ENCODE results near the gene ZNF208. TPM values are rescaled to one million over a fixed set of nuclear protein-coding genes. Genes with fewer than 3 reads are reported as not detected.
"Not testable (repeated sequence)": the region's sequence is repeated elsewhere in the genome, so short reads cannot be mapped to it uniquely, and the experiment has no call there.

ZNF208 gene
- 0.79 and 1.3 TPM in 2 replicates for total RNA-seq

DNA sequence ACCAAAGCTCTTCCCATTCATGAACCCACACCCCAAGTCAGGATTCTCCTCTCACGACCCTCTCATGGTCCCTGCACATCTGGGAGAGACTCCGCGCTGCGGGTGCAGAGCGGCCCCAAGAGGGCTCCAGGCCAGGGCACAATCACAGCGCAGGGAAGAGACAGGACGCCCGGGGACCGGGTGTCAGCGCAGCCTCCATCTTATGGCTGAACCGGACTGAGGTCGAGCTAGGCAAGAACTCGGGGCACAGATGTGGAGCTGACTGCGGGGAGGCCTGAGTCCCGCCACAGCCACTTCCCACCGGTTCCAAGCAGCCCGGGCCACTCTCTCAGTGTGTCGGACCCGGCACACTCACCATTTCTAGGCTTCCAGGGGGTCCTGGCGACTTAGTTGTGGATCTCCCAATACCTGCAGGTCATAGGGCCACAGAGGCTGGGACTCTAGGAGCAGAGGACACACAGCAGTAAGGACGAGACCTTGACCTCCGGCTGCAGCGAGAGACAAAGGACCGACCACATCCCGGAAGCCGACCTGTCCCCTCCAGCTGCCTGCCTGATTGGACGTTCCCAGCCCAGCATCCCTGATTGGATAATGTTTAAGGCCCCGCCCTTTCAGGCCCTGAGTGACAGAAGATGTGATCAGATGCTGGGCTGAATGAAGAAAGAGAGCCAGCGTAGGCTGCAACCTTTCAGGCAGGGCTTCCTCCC, at the start of gene ZNF208:
Gene ZNF208, minus strand, starts transcription at position 507 of the 707 bp plus-strand sequence. Its CDS starts 149 bp downstream, at position 358.
- H3K27me3 ChIP-seq (ENCODE audit: control insufficient read depth, insufficient read depth, low read length); H3K36me3 ChIP-seq (ENCODE audit: control insufficient read depth, insufficient read depth, low read length); H3K4me3 ChIP-seq (ENCODE audit: low read depth, low read length); DNase-seq (ENCODE audit: low read depth); FAIRE-seq: not testable (repeated sequence)

DNA sequence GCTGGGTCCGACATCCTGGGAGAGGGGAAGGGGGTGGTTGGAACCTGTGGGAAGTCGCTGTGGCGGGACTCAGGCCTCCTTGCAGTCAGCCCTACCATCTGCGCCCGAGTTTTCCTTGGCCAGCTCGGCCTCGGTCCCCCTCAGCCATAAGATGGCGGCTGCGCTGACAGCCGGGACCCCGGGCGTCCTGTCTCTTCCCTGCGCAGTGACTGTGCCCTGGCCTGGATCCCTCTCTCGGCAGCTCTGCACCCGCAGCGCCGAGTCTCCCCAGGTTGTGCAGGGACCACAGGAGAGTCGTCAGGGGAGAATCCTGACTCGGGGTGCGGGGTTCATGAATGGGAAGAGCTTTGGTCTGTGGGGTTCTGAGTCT, 41.9 kb upstream of the ZNF208 start:
- H3K36me3 ChIP-seq (ENCODE audit: control insufficient read depth, insufficient read depth, low read length), result no peaks in the 10 kb centered on the region
- no peaks in the 10 kb centered on the region for H3K27me3 ChIP-seq (ENCODE audit: control insufficient read depth, insufficient read depth, low read length)
- peak overlapping the region; percentile 6 for H3K4me3 ChIP-seq (ENCODE audit: low read depth, low read length)
- TF ChIP-seq, protein P1, sequence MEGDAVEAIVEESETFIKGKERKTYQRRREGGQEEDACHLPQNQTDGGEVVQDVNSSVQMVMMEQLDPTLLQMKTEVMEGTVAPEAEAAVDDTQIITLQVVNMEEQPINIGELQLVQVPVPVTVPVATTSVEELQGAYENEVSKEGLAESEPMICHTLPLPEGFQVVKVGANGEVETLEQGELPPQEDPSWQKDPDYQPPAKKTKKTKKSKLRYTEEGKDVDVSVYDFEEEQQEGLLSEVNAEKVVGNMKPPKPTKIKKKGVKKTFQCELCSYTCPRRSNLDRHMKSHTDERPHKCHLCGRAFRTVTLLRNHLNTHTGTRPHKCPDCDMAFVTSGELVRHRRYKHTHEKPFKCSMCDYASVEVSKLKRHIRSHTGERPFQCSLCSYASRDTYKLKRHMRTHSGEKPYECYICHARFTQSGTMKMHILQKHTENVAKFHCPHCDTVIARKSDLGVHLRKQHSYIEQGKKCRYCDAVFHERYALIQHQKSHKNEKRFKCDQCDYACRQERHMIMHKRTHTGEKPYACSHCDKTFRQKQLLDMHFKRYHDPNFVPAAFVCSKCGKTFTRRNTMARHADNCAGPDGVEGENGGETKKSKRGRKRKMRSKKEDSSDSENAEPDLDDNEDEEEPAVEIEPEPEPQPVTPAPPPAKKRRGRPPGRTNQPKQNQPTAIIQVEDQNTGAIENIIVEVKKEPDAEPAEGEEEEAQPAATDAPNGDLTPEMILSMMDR (IDR thresholded peaks at IDR 0.05; ENCODE audit: insufficient read depth, low read length, severe bottlenecking), result no peak
- FAIRE-seq (no peak), DNase-seq (ENCODE audit: low read depth) (no peak)

- not testable (repeated sequence) for DNase-seq (ENCODE audit: low read depth); H3K27me3 ChIP-seq (ENCODE audit: control insufficient read depth, insufficient read depth, low read length); H3K4me3 ChIP-seq (ENCODE audit: low read depth, low read length); FAIRE-seq; H3K36me3 ChIP-seq (ENCODE audit: control insufficient read depth, insufficient read depth, low read length)
Observed at GRCh38 chr19:22041151-22041550, 30.4 kb upstream of the ZNF208 start.

- FAIRE-seq (no peak), DNase-seq (ENCODE audit: low read depth) (no peak)
- TF ChIP-seq, protein P1 (IDR thresholded peaks at IDR 0.05; ENCODE audit: insufficient read depth, low read length, severe bottlenecking), result no peak
- no peaks in the 10 kb centered on the region for H3K36me3 ChIP-seq (ENCODE audit: control insufficient read depth, insufficient read depth, low read length)
- no peaks in the 10 kb centered on the region for H3K27me3 ChIP-seq (ENCODE audit: control insufficient read depth, insufficient read depth, low read length)
- no peak overlapping the region for H3K4me3 ChIP-seq (ENCODE audit: low read depth, low read length)
Observed at GRCh38 chr19:22030680-22031079, 19.9 kb upstream of the ZNF208 start.

GRCh38 chr19:22026687-22027086, 15.9 kb upstream of the ZNF208 start:
- DNase-seq (ENCODE audit: low read depth), result no peak
- Histone ChIP-seq H3K36me3 (ENCODE audit: control insufficient read depth, insufficient read depth, low read length) (no peaks in the 10 kb centered on the region), H3K27me3 (ENCODE audit: control insufficient read depth, insufficient read depth, low read length) (no peaks in the 10 kb centered on the region), H3K4me3 (ENCODE audit: low read depth, low read length) (no peak overlapping the region)
- no peak for FAIRE-seq
- TF ChIP-seq, protein P1 (IDR thresholded peaks at IDR 0.05; ENCODE audit: insufficient read depth, low read length, severe bottlenecking), result no peak

DNA sequence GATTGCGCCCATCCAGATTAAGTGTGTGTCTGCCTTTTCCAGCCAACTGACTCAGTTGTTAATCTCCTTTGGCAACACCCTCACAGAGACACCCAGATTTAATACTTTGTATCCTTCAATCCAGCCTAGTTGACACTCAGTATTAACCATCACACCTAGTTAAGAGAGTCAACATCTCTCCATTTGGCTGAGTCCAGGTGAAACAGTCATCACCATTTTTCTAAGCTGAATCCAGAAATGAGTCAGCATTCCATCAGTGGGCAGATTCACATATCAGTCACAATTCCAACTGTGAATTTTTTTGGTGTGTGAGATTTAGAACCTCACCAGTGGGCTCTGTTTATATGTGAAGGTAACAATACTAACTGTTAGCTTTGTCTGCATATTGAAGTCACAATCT, 14.8 kb upstream of the ZNF208 start:
- FAIRE-seq; DNase-seq (ENCODE audit: low read depth); H3K36me3 ChIP-seq (ENCODE audit: control insufficient read depth, insufficient read depth, low read length); H3K4me3 ChIP-seq (ENCODE audit: low read depth, low read length); H3K27me3 ChIP-seq (ENCODE audit: control insufficient read depth, insufficient read depth, low read length): not testable (repeated sequence)

- Histone ChIP-seq H3K4me3 (ENCODE audit: low read depth, low read length) (no peak overlapping the region), H3K36me3 (ENCODE audit: control insufficient read depth, insufficient read depth, low read length) (no peaks in the 10 kb centered on the region), H3K27me3 (ENCODE audit: control insufficient read depth, insufficient read depth, low read length) (no peaks in the 10 kb centered on the region)
- FAIRE-seq (no peak), DNase-seq (ENCODE audit: low read depth) (no peak)
- TF ChIP-seq, protein P1 (IDR thresholded peaks at IDR 0.05; ENCODE audit: insufficient read depth, low read length, severe bottlenecking), result no peak
Observed at GRCh38 chr19:21970466-21970865, 40.3 kb downstream of the ZNF208 start.
